Suprapubic skin (tissue), 4 donors: ENCODE measurements around the gene CSRP1.

Source experiments
- EP300 ChIP-seq: sonication (generic); formaldehyde crosslinking; IDR thresholded peaks from one replicate; pipeline ENCODE4 v1.6.1; 2017; ENCODE audit warnings: antibody characterized with exemption
- POLR2A ChIP-seq, 2 donors: fragments of 450-650 bp; IDR thresholded peaks; one replicate each; pipeline ENCODE4 v1.6.1; 2017; ENCODE audit warnings: antibody characterized with exemption in 2 of 2, mild to moderate bottlenecking in 2 of 2, moderate library complexity in 2 of 2
- POLR2AphosphoS5 ChIP-seq, 3 donors: sonication (generic); formaldehyde crosslinking; IDR thresholded peaks; one replicate each; pipeline ENCODE4 v1.6.1; 2017; ENCODE audit warnings: antibody characterized with exemption in 3 of 3
- TF ChIP-seq, protein P1 (sequence below), 2 donors: fragments of 200-600 bp in 1 of 2; fragments of 450-650 bp in 1 of 2; sonication (generic) in 1 of 2; IDR thresholded peaks; one replicate each; pipeline ENCODE4 v1.5.1; 2016 to 2019; ENCODE audit warnings: antibody characterized with exemption in 2 of 2, mild to moderate bottlenecking in 1 of 2, moderate library complexity in 1 of 2

DNA sequence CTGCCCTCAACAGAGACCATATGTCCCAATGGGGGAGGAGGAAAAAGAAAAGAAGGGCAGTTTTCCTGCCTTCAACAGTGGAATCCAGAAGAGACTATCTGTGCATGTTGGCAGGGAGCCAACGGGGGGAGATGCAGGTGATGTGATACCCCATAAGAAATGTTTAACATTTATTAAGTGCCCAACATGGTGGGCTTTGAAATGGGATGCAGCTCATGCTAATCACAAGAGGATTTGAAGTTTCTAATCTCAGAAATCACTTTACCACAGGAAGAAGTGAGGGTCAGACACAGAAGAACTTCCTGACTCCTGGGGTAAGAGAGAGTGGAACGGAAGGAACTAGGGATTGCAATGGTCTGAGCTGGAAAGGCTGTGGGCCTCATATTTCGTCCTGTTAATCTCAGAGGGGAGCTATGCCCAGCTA is 16.2 kb downstream of the CSRP1 start:
- TF ChIP-seq, protein P1, sequence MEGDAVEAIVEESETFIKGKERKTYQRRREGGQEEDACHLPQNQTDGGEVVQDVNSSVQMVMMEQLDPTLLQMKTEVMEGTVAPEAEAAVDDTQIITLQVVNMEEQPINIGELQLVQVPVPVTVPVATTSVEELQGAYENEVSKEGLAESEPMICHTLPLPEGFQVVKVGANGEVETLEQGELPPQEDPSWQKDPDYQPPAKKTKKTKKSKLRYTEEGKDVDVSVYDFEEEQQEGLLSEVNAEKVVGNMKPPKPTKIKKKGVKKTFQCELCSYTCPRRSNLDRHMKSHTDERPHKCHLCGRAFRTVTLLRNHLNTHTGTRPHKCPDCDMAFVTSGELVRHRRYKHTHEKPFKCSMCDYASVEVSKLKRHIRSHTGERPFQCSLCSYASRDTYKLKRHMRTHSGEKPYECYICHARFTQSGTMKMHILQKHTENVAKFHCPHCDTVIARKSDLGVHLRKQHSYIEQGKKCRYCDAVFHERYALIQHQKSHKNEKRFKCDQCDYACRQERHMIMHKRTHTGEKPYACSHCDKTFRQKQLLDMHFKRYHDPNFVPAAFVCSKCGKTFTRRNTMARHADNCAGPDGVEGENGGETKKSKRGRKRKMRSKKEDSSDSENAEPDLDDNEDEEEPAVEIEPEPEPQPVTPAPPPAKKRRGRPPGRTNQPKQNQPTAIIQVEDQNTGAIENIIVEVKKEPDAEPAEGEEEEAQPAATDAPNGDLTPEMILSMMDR (IDR thresholded peaks at IDR 0.05), result no peak
- no peak for TF ChIP-seq POLR2A (IDR thresholded peaks at IDR 0.05)
- no peak for TF ChIP-seq POLR2AphosphoS5 (IDR thresholded peaks at IDR 0.05)
- TF ChIP-seq EP300, result no peak
